ENCODE measurements around the gene BIRC3.

- TF ChIP-seq CTCF (IDR thresholded peaks at IDR 0.05) (peak; percentile 71 to 93 (median 88)), POLR2A (IDR thresholded peaks at IDR 0.05) (no peak)
Measured at GRCh38 chr11:102287964-102288724, 29.1 kb upstream of the BIRC3 start.
